GM12891 (cell line): ENCODE results near the gene SYTL1.

Source experiments
- DNase-seq: peaks from one replicate; pipeline ENCODE4 v3.0.0; 2011; ENCODE audit warnings: low spot score; ENCODE audit not compliant: insufficient read length
- FAIRE-seq: peaks from 2 replicates; lab custom pipeline; 2011; peaks lifted over from hg19 to GRCh38; lab: Jason Lieb, UNC
- PAX5 ChIP-seq: IDR thresholded peaks from 2 replicates; pipeline ENCODE4 v1.6.1; 2011; ENCODE audit warnings: low read length, moderate library complexity, mild to moderate bottlenecking; ENCODE audit not compliant: insufficient read depth, severe bottlenecking
- POLR2A ChIP-seq: IDR thresholded peaks from 2 replicates; pipeline ENCODE4 v1.6.1; 2011; ENCODE audit warnings: low read depth, low read length, control low read depth
- POLR2AphosphoS5 ChIP-seq: IDR thresholded peaks from 2 replicates; pipeline ENCODE4 v1.6.1; 2011; ENCODE audit warnings: low read depth, low read length, control low read depth
- POU2F2 ChIP-seq: IDR thresholded peaks from 2 replicates; pipeline ENCODE4 v1.6.1; 2011; ENCODE audit warnings: low read depth, mild to moderate bottlenecking, control low read depth, low read length, moderate library complexity
- SPI1 ChIP-seq: IDR thresholded peaks from 2 replicates; pipeline ENCODE4 v1.6.1; 2011; ENCODE audit warnings: low read depth, low read length, control low read depth
- TAF1 ChIP-seq: IDR thresholded peaks from 2 replicates; pipeline ENCODE4 v1.6.1; 2011; ENCODE audit warnings: low read depth, low read length, control low read depth

SYTL1 gene

GRCh38 chr1:27398405-27399149 lies 56.8 kb downstream of the SYTL1 start:
- DNase-seq (no peak), FAIRE-seq (no peak)
- no peak; the same call in 1 of the 2 replicates for TF ChIP-seq POLR2AphosphoS5
- TF ChIP-seq SPI1: no peak
- no peak for TF ChIP-seq POU2F2
- TF ChIP-seq PAX5: no peak
- no peak for TF ChIP-seq POLR2A
- no peak for TF ChIP-seq TAF1

- no peak for FAIRE-seq
- DNase-seq: no peak
- TF ChIP-seq POLR2AphosphoS5 (peak; percentile 6; the same call in 1 of the 2 replicates), TAF1 (no peak), SPI1 (no peak)
These were observed 57.6 kb downstream of the SYTL1 start for GRCh38 chr1:27399251-27400025.

GRCh38 chr1:27400082-27400962 lies 58.5 kb downstream of the SYTL1 start:
- FAIRE-seq: peak; percentile 45
- no peak for DNase-seq

GRCh38 chr1:27400963-27401341 lies 59.1 kb downstream of the SYTL1 start:
- DNase-seq (no peak), FAIRE-seq (no peak)
- TF ChIP-seq POLR2AphosphoS5: 0 out of 2 replicates have a peak, but pooled peaks have one; percentile 24
- no peak for TF ChIP-seq PAX5
- TF ChIP-seq POLR2A: 0 out of 2 replicates have a peak, but pooled peaks have one; percentile 29

More at GRCh38 chr1:27400082-27400962, 58.5 kb downstream of the SYTL1 start:
- TF ChIP-seq POU2F2: peak; percentile 50; the same call in 1 of the 2 replicates
- no peak; the same call in 1 of the 2 replicates for TF ChIP-seq POLR2AphosphoS5

GRCh38 chr1:27402349-27402754 lies 60.5 kb downstream of the SYTL1 start:
- TF ChIP-seq POLR2AphosphoS5 (0 out of 2 replicates have a peak, but pooled peaks have one; percentile 42), PAX5 (no peak), POU2F2 (no peak)
- DNase-seq: no peak
- no peak for FAIRE-seq

- peak; percentile 68 for DNase-seq
- TF ChIP-seq SPI1 (no peak), POLR2AphosphoS5 (no peak), POU2F2 (peak; percentile 16; the same call in 1 of the 2 replicates), POLR2A (no peak), TAF1 (no peak), PAX5 (no peak)
- peak; percentile 82 for FAIRE-seq
These were observed 61.4 kb downstream of the SYTL1 start for GRCh38 chr1:27403065-27403726.
